NCI-H1694 (cell line): ENCODE measurements around the gene TNNC1.

Source experiments
- DNase-seq: peaks from one replicate; lab custom pipeline; 2025; lab: John Stamatoyannopoulos, UW

The TNNC1 gene

DNA sequence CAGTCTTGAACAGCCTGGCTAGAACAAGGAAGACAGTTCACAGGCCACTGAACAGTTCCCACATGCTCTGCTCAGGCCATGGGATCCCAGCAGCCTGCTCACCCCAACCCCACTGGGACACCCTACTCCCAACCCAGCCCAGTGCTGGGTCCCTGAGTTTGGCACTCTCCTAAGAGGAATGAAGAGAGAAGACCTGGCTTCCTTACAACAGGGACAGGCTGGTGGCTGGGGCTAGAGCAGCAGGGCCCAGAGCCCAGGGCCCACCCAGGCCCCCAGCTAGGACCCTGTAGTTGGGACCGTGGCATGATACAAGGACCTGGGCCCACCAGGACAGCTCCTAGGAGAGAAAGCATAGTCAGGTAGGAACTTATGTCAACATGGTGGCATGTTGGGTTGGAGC lies 52.3 kb downstream of the TNNC1 start:
- no peak for DNase-seq
